LNCaP clone FGC (cell line): ENCODE measurements around the gene AP3B1.
A peak's percentile ranks its signal among the peaks of the same experiment; 100 is the strongest.

Experiments used
- DNase-seq: peaks from one replicate; pipeline ENCODE4 v3.0.0-alpha.2; 2011; ENCODE audit warnings: low read depth
- H3K4me3 ChIP-seq: 2 replicates; pipeline ENCODE4 v1.5.1; 2011; ENCODE audit warnings: mild to moderate bottlenecking, low read depth, low read length, control low read depth
- TF ChIP-seq, protein P1 (sequence below): IDR thresholded peaks from 2 replicates; pipeline ENCODE4 v1.5.1; 2012; ENCODE audit warnings: mild to moderate bottlenecking; ENCODE audit not compliant: control insufficient read depth, insufficient read depth; ENCODE audit errors: extremely low read depth

AP3B1 gene

DNA sequence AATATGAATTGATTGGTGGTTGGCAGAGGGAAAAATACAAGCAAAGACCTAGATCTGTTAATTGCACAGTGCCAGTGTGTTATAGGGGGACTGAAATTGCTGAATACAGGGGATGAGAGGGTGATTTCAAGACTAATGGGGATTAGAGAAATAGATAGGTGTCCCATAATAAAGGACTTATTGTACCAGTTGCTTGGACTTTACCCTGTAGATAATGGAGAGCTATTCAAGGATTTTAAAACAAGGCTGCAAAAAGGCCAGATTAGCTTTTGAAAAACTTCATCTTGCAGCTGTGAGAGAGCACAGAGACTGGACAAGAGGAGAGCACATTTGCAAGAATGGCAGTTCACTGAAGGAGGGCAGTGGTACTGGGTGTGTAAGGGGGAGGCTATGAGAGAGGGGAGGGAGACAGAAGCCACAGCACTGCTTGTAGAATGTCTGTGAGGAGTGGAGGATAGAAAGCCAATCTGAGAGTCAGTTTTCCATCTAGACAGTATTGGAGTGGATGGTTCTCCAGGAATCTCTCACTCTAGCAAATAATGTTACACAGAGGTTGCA, 37.1 kb upstream of the AP3B1 start:
- DNase-seq: no peak
- no peak overlapping the region for H3K4me3 ChIP-seq
- TF ChIP-seq, protein P1, sequence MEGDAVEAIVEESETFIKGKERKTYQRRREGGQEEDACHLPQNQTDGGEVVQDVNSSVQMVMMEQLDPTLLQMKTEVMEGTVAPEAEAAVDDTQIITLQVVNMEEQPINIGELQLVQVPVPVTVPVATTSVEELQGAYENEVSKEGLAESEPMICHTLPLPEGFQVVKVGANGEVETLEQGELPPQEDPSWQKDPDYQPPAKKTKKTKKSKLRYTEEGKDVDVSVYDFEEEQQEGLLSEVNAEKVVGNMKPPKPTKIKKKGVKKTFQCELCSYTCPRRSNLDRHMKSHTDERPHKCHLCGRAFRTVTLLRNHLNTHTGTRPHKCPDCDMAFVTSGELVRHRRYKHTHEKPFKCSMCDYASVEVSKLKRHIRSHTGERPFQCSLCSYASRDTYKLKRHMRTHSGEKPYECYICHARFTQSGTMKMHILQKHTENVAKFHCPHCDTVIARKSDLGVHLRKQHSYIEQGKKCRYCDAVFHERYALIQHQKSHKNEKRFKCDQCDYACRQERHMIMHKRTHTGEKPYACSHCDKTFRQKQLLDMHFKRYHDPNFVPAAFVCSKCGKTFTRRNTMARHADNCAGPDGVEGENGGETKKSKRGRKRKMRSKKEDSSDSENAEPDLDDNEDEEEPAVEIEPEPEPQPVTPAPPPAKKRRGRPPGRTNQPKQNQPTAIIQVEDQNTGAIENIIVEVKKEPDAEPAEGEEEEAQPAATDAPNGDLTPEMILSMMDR: no peak

DNA sequence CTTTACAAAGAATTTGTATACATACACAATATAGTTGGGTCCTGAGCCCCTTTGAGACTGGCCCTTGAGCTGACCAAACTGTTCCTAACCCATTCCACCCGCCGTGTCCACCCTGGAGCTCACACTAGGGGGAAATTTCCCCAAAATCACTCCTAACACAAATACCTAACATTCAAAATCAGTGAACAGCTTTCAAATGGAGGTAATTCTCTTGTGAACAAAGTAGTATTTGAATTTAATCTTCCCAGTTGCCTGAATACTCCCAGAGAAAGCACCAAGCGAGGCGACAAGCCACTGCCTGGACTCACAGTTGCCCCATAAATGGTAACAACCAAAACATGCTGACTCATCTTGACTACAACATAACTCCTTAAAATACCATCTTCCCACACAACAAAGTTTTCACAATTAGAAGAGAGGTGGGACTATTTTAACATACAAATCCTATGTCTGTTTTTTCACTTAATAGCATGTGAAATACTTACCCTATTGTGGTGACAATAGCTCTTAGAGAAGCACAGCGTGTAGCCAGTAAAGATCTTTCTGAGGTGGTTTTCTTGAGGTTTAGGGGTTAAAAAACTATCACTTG, 34.2 kb upstream of the AP3B1 start:
- DNase-seq: no peak
- TF ChIP-seq, protein P1: no peak
- no peak overlapping the region for H3K4me3 ChIP-seq

DNA sequence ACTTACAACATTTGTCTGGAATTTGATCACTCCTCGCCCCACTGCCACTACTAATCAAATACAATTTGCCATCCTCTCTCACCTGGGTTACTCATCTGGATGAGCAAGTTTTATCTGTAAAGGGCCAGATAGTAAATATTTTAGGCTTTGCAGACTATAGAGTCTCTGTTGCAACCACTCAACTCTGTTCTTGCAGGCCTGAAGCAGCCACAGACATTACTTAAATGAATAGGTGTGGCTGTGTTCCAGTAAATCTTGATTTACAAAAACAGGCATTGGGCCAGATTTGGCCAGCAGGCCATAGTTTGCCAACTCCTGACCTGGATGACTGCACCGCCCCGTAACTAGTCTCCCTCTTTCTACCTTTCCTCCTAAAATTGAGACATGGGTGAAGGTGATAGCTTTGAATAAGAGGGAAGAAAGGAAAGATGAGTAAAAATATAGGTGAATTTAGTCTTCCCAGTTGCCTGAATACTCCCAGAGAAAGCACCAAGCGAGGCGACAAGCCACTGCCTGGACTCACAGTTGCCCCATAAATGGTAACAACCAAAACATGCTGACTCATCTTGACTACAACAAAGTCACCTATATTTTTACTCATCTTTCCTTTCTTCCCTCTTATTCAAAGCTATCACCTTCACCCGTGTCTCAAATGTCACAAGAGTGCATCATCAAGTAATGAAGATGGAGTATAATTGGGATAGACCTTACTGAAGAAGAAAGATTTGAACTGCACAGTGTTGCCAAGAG, 33.4 kb upstream of the AP3B1 start:
- peak; percentile 21 for DNase-seq
- TF ChIP-seq, protein P1: no peak
- H3K4me3 ChIP-seq: no peak overlapping the region

DNA sequence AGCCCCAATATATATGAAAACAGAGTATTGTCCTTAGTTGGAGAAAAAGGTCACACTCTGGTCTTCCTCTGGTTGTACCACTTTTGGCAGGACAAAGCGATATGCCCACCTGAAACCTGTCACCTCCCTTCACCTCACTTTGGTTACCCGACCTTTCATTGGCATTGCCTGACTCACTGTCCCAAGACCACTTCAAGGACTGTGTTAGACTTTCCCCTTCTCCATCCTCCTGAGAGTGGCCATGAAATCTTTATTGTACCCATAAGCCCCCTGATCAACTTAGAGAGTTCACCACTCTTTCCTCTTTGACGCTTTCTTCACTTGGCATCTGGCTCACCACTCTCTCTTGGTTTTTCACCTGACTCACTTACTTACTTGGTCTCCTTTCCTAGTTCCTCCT, 32.4 kb upstream of the AP3B1 start:
- TF ChIP-seq, protein P1: no peak
- H3K4me3 ChIP-seq: no peak overlapping the region
- DNase-seq: no peak

DNA sequence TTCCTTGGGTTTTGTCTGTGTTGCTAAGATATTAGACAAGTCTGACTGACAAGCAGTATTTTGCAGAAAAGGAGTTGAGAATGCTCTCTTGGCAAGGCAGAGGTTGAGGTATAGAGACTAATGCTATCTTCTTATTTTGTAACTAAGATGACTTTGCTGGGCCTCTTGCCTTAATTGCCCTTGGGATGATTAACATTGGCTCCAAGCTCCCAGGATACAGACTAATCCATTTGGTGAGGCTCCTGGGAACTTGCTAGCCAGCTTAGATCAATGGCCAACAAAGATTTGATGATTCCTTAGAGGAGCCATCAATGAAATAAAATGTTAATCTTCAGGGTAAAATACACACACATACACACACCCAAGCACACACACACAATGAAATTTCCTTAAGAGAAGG, 28.7 kb upstream of the AP3B1 start:
- TF ChIP-seq, protein P1: no peak
- DNase-seq: no peak
- H3K4me3 ChIP-seq: no peak overlapping the region

DNA sequence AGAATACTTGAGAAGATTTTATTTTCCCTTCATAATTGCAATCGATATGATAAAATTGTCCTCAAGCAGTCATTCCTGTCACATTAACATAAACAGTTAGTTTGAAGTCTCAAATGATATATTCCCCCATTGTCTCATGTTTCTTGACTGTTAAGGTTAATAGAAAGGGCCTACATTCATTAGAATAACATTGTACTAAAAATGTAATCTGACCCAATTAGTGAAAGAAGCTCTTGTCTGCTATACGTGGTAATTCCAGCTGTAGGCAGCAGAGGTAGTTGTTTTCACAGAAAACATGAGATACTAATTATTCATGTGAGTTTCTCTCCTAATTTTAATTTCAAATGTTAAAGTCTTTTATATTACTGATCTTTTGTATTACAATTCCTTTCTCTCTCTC, 25.9 kb upstream of the AP3B1 start:
- H3K4me3 ChIP-seq: no peak overlapping the region
- DNase-seq: peak; percentile 10
- TF ChIP-seq, protein P1: peak; percentile 77
